Esophagus squamous epithelium (tissue), 4 donors: ENCODE results near the gene MKNK2.

Source experiments
- POLR2A ChIP-seq, 4 donors: fragments of 450-650 bp; IDR thresholded peaks; one replicate each; pipeline ENCODE4 v1.6.1; 2017; ENCODE audit warnings: antibody characterized with exemption in 4 of 4, mild to moderate bottlenecking in 4 of 4, moderate library complexity in 3 of 4
- TF ChIP-seq, protein P1 (sequence below), 6 experiments: fragments of 450-650 bp in 4 of 6; fragments of 200-600 bp in 2 of 6; sonication (generic) in 2 of 6; IDR thresholded peaks; one replicate each; pipeline ENCODE4 v1.5.1; 2016 to 2019; ENCODE audit warnings: antibody characterized with exemption in 6 of 6, mild to moderate bottlenecking in 4 of 6, moderate library complexity in 4 of 6

DNA sequence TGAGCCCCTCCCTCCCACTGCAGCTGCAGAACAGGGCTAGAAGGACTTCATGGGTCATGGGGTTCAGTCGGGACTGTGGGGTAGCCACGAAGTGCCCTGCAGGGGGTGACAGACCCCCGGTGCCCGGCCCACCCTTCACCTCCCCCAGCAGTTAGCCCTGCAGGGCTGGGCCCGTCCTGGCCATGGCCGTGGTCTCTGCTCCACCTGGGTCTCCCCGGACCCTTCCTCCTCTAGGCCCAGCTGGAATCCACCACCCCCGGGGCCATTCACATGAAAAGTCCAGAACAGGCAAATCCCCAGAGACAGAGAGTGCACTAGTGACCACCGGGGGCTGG lies 17.3 kb downstream of the MKNK2 start:
- TF ChIP-seq, protein P1, sequence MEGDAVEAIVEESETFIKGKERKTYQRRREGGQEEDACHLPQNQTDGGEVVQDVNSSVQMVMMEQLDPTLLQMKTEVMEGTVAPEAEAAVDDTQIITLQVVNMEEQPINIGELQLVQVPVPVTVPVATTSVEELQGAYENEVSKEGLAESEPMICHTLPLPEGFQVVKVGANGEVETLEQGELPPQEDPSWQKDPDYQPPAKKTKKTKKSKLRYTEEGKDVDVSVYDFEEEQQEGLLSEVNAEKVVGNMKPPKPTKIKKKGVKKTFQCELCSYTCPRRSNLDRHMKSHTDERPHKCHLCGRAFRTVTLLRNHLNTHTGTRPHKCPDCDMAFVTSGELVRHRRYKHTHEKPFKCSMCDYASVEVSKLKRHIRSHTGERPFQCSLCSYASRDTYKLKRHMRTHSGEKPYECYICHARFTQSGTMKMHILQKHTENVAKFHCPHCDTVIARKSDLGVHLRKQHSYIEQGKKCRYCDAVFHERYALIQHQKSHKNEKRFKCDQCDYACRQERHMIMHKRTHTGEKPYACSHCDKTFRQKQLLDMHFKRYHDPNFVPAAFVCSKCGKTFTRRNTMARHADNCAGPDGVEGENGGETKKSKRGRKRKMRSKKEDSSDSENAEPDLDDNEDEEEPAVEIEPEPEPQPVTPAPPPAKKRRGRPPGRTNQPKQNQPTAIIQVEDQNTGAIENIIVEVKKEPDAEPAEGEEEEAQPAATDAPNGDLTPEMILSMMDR (IDR thresholded peaks at IDR 0.05): no peak
- TF ChIP-seq POLR2A (IDR thresholded peaks at IDR 0.05): no peak
